Erythroblast (primary cell): ENCODE results near the gene STARD5.

Experiments used
- GATA1 ChIP-seq: IDR thresholded peaks from 2 replicates; pipeline ENCODE4 v1.6.1; 2011; ENCODE audit warnings: low read depth, mild to moderate bottlenecking, control low read depth, low read length, moderate library complexity
- POLR2A ChIP-seq: IDR thresholded peaks from 2 replicates; pipeline ENCODE4 v1.6.1; 2011; ENCODE audit warnings: mild to moderate bottlenecking, low read length

DNA sequence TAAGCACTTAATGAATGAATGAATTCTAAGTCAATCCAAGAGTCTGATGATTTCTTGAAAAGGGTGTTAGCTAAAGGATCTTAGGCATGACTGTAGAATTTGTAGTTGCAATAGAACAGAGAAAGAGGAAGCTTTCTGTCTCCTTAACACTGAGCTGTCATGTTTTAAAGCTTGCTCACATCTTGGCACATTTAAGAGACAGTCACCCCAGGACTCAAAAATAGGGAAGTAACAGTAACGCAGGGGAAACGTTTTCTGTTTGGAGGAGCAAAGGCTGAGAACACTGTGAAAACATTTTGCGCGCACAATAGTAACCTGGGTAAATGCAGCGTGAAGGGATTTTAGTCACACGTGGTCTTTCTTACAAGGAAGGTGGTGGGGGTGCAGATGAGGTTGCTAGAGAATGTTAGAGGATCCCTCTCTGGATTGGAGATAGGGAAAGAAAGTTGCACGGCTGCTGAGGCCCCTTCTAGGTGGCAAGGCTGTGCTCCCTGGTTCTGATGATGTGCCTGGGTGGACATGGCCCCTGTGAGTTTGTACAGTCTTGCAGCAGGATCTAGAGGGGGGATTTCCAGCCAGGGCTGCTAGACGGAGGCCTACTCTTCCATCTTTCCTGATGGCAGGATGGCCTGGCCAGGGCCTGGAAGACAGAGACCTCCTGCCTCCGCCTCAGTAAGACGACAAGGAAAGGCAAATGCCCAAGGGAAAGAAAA lies 12.0 kb downstream of the STARD5 start:
- no peak for TF ChIP-seq POLR2A
- TF ChIP-seq GATA1: no peak
